Right cardiac atrium (tissue), 5 donors: ENCODE measurements around the gene EIF2S3B. TPM values are rescaled to one million over a fixed set of nuclear protein-coding genes. Genes with fewer than 3 reads are reported as not detected.
A peak's percentile ranks its signal among the peaks of the same experiment; 100 is the strongest.

Source experiments
- ATAC-seq, 2 donors: fragments of 200-7000 bp; cut with Tn5 transposase; one replicate each; pipeline versions ENCODE4 v1.8.0 to v1.9.1; 2020; ENCODE audit warnings: moderate library complexity in 2 of 2, mild to moderate bottlenecking in 1 of 2
- DNase-seq, 3 donors: peaks; one replicate each; pipeline ENCODE4 v3.0.0-alpha.2; 2020
- H3K27ac ChIP-seq: one replicate; pipeline ENCODE4 v1.5.1; 2013; ENCODE audit warnings: mild to moderate bottlenecking, low read length, control low read depth, moderate library complexity
- H3K27me3 ChIP-seq: one replicate; pipeline ENCODE4 v1.6.1; 2013; ENCODE audit not compliant: control insufficient read depth, insufficient read depth
- H3K4me1 ChIP-seq: one replicate; pipeline ENCODE4 v1.6.1; 2013; ENCODE audit warnings: low read length; ENCODE audit not compliant: control insufficient read depth, insufficient read depth
- H3K4me3 ChIP-seq: one replicate; pipeline ENCODE4 v1.5.1; 2013; ENCODE audit warnings: low read length, control low read depth
- H3K9me3 ChIP-seq: one replicate; pipeline ENCODE4 v1.6.1; 2013; ENCODE audit warnings: low read length; ENCODE audit not compliant: control insufficient read depth
- WGBS: extraction: QIAGEN DNeasy Blood & Tissue Kit; methylation state at CpG from one replicate; pipeline ENCODE4 v1.1.7; 2013; 5-methylcytosine and 5-hydroxymethylcytosine counted together
- intact Hi-C, 4 donors: fragments of 100-400 bp; cut with DNase I; formaldehyde crosslinking; loops; one replicate each; pipeline versions ENCODE4 v1.11.0 to v1.14.0; 2022 to 2023
- polyA plus RNA-seq: library from polyadenylated mRNA; stranded (reverse); fragments of 200-250 nt; gene quantifications from one replicate; pipeline ENCODE4 v1.2.3, GENCODE V29; 2013
- total RNA-seq, 4 donors: library from RNA; stranded (reverse); fragmentation: NEBNext Ultra II Directional; extraction: Animal tissue kit (Norgen Biotek cat#: 25700); gene quantifications; one replicate each; pipeline ENCODE4 v1.2.1, GENCODE V29; 2021
- donor health status: healthy with polysubstance abuse.
- donor health status: DM: no; HTN: yes; CAD: no.
- donor health status: DM: no; HTN: no; CAD: no.
- donor health status: DM: no; HTN: yes; CAD: no; lungs with severe emphysema.
- donor health status: DM: yes; HTN: yes; CAD: no.

The EIF2S3B gene
- total and polyA plus RNA-seq, 5 donors, result 0.29 to 1.3 (median 0.43) TPM

- DNase-seq, result no peak
- no peak overlapping the region for H3K4me3 ChIP-seq
- no peak for ATAC-seq
- no peaks in the 10 kb centered on the region for H3K27me3 ChIP-seq
- H3K27ac ChIP-seq, result no peak overlapping the region
- peaks cover 2% of the 10 kb centered on the region for H3K9me3 ChIP-seq
- intact Hi-C loops, result no loop called here
- H3K4me1 ChIP-seq, result no peaks in the 10 kb centered on the region
- 65% methylated on average over 1 of the region's 1 CpG for WGBS
Measured at GRCh38 chr12:10503460-10503859, 2.2 kb upstream of the EIF2S3B start.

- Histone ChIP-seq H3K27ac (no peak overlapping the region), H3K4me3 (no peak overlapping the region), H3K27me3 (no peaks in the 10 kb centered on the region), H3K4me1 (no peaks in the 10 kb centered on the region), H3K9me3 (peaks cover 2% of the 10 kb centered on the region)
- intact Hi-C loops, result no loop called here
- ATAC-seq (no peak), DNase-seq (no peak)
- 70% methylated on average over 5 of the region's 5 CpGs for WGBS
Measured at GRCh38 chr12:10511756-10512355, 6.2 kb downstream of the EIF2S3B start.

DNA sequence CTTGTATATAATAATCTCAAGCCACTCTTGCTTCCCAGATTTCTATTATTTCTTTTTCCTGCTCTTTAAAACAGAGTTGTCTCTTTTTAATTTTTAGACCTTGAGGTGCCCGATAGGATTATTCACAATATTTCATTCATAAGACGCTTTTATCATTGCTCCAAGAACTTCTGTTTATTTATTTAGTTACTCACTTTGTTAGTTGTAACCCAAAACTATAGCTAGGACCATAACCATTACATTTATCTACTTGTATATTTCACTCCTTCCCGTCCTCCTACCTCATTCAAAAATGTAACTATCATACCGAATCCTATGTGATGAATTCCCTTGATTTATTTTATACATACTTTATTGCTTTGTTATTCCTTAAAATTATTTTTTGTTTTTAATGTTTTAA is 7.1 kb downstream of the EIF2S3B start:
- no peak for ATAC-seq
- 79% methylated on average over 4 of the region's 4 CpGs for WGBS

DNA sequence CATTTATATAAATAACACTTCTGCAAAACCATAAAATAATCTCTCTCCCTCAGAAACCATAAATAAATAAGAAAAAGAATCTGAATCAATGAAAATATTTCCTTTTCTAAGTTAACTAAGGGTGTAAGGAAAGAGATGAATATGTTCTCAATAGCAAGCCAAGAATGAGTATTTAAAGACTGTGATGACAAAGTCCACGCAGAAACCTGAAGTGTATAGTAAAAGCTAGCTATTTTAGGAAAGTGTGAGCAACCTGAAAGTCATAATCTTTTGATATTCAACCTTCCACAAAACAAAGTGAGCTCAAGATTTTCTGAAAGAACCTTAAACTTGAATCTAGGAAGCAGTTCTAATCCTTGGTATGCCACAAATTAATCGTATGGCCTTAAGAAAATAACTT is 15.9 kb downstream of the EIF2S3B start:
- intact Hi-C loops, result no loop called here

More for the DNA sequence above, 7.1 kb downstream of the EIF2S3B start:
- Histone ChIP-seq H3K27me3 (no peaks in the 10 kb centered on the region), H3K9me3 (no peaks in the 10 kb centered on the region), H3K4me1 (no peaks in the 10 kb centered on the region), H3K4me3 (no peak overlapping the region), H3K27ac (no peak overlapping the region)
- intact Hi-C loops, result no loop called here
- no peak for DNase-seq

DNA sequence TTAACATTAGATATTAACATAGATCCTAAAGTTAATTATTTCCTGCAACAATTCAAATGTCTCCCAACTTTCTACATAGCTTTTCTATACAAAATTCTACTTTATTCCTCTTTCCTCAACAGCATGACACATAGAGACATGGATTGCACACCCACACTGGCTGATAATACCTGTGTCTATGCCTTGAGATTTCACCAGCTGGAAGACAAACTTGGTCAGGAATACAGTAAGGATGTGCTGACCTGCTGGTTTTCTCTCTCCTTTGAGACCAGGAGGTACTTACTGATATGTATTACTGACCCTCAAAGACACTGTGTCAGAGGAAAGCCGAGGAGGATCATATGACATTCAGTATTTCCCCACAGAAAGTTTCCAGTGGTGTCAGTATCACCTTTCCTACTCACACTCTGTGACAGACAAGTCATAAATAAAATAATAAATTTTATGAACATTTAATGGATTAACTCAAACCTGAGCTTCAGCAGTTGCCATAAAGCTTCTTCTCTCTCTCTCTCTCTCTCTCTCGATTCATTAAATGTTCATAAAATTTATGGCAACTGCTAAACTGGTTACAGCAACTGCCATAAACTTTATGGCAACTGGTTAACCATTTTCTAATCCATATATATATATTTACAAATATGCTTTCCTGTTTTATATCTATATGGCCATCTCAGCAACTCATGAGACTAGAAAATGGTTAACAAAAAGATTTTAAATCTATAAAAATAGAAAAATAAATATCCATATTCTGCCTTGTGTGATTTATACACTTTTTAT is 22.7 kb downstream of the EIF2S3B start:
- H3K27me3 ChIP-seq, result no peaks in the 10 kb centered on the region
- H3K27ac ChIP-seq, result no peak overlapping the region
- ATAC-seq (no peak), DNase-seq (no peak)
- no peak overlapping the region for H3K4me3 ChIP-seq
- WGBS, result 66% methylated on average over 2 of the region's 2 CpGs
- H3K4me1 ChIP-seq, result no peaks in the 10 kb centered on the region
- intact Hi-C loops, result no loop called here
- H3K9me3 ChIP-seq, result no peaks in the 10 kb centered on the region

More for the DNA sequence above, 15.9 kb downstream of the EIF2S3B start:
- Histone ChIP-seq H3K4me1 (no peaks in the 10 kb centered on the region), H3K4me3 (no peak overlapping the region), H3K9me3 (no peaks in the 10 kb centered on the region), H3K27ac (no peak overlapping the region), H3K27me3 (no peaks in the 10 kb centered on the region)
- no peak for ATAC-seq
- DNase-seq, result no peak
- 73% methylated on average over 2 of the region's 2 CpGs for WGBS

DNA sequence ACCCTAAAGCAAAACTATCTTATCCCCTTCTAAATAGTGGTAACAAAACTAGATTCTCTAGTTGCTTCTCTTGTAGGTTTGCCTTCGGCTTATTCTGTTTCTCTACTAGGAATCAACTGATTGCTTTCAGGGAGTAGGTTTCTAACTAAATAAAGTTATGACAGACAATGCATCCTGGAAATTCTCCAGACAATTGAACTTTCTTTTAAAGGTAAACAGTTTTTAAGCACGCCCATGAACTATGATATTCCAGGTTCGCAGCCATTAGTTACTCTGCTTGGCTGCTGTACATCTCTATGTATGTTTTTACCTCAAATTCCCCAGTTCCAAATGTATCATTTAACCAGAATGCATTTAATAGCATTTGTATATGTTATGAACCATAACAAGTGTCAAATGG is 23.9 kb downstream of the EIF2S3B start:
- intact Hi-C loops, result no loop called here
- Histone ChIP-seq H3K9me3 (no peaks in the 10 kb centered on the region), H3K4me3 (no peak overlapping the region), H3K4me1 (no peaks in the 10 kb centered on the region), H3K27ac (no peak overlapping the region), H3K27me3 (no peaks in the 10 kb centered on the region)
- DNase-seq (no peak), ATAC-seq (no peak)
- WGBS, result 82% methylated on average over 3 of the region's 3 CpGs

GRCh38 chr12:10537721-10538120 is 32.0 kb downstream of the EIF2S3B start:
- 59% methylated on average over 3 of the region's 3 CpGs for WGBS
- no peak for DNase-seq
- intact Hi-C loops, result no loop called here
- no peak for ATAC-seq
- Histone ChIP-seq H3K9me3 (no peaks in the 10 kb centered on the region), H3K27me3 (no peaks in the 10 kb centered on the region), H3K27ac (no peak overlapping the region), H3K4me1 (no peaks in the 10 kb centered on the region), H3K4me3 (no peak overlapping the region)

DNA sequence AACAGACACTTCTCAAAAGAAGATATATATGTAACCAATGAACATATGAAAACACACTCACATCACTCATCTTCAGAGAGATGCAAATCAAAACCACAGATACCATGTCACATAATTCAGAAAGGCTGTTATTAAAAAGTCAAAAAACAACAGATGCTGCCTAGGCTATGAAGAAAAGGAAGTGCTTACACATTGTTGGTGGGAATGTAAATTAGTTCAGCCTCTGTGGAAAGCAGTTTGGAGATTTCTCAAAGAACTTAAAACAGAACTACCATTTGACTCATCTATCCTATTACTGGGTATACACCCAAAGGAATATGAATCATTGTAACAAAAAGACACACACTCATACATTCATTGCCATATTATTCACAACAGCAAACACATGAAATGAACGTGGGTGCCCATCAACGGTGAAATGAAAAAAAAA is 35.1 kb downstream of the EIF2S3B start:
- H3K9me3 ChIP-seq, result no peaks in the 10 kb centered on the region
- intact Hi-C loops, result no loop called here
- no peak overlapping the region for H3K4me3 ChIP-seq
- ATAC-seq (no peak), DNase-seq (no peak)
- WGBS, result 82% methylated on average over 2 of the region's 2 CpGs
- no peaks in the 10 kb centered on the region for H3K4me1 ChIP-seq
- no peak overlapping the region for H3K27ac ChIP-seq
- H3K27me3 ChIP-seq, result no peaks in the 10 kb centered on the region

GRCh38 chr12:10543499-10543898 is 37.8 kb downstream of the EIF2S3B start:
- no peaks in the 10 kb centered on the region for H3K4me1 ChIP-seq
- intact Hi-C loops, result no loop called here
- H3K27me3 ChIP-seq, result no peaks in the 10 kb centered on the region
- ATAC-seq (no peak), DNase-seq (no peak)
- H3K4me3 ChIP-seq, result no peak overlapping the region
- H3K27ac ChIP-seq, result no peak overlapping the region
- WGBS, result 74% methylated on average over 7 of the region's 7 CpGs
- H3K9me3 ChIP-seq, result no peaks in the 10 kb centered on the region

GRCh38 chr12:10551375-10551774 is 45.7 kb downstream of the EIF2S3B start:
- 93% methylated on average over 25 of the region's 25 CpGs for WGBS
- intact Hi-C loops, result no loop called here
- Histone ChIP-seq H3K4me3 (no peak overlapping the region), H3K4me1 (no peaks in the 10 kb centered on the region), H3K27me3 (no peaks in the 10 kb centered on the region), H3K9me3 (no peaks in the 10 kb centered on the region), H3K27ac (no peak overlapping the region)
- ATAC-seq (no peak), DNase-seq (peak in 2 of 3 donors; percentile 27 to 57)

DNA sequence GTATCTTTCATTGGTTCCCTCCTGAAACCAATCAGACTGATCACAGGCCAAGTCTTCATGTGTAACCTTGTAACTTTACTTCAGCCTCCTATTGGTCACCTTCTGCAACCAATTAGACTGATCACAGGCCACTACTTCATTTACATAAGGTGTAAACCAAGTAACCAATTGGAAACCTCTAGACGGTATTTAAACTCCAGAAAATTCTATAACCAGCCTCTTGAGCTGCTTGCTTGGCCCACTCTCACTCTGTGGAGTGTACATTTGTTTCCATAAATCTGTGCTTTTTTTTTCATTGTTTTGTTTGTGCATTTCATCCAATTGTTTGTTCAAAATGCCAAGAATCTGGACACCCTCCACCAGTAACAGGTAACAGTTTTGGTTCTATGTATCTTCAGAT is 47.5 kb downstream of the EIF2S3B start:
- no peak for DNase-seq
- no peak for ATAC-seq
- intact Hi-C loops, result no loop called here
- no peak overlapping the region for H3K27ac ChIP-seq
- H3K27me3 ChIP-seq, result no peaks in the 10 kb centered on the region
- no peaks in the 10 kb centered on the region for H3K9me3 ChIP-seq
- 88% methylated on average over 1 of the region's 1 CpG for WGBS
- no peak overlapping the region for H3K4me3 ChIP-seq
- H3K4me1 ChIP-seq, result no peaks in the 10 kb centered on the region
